Bronchial epithelial cell (primary cell): ENCODE measurements around the gene PDZD2. TPM values are rescaled to one million over a fixed set of nuclear protein-coding genes. Genes with fewer than 3 reads are reported as not detected.

Experiments used
- DNase-seq: peaks from one replicate; pipeline ENCODE4 v3.0.0-alpha.2; 2010; ENCODE audit warnings: low read depth
- FAIRE-seq: peaks from 2 replicates; lab custom pipeline; 2011; peaks lifted over from hg19 to GRCh38; lab: Jason Lieb, UNC
- H3K27me3 ChIP-seq: 2 replicates; pipeline ENCODE4 v1.5.1; 2011; ENCODE audit warnings: low read length; ENCODE audit not compliant: control insufficient read depth, insufficient read depth
- H3K36me3 ChIP-seq: 2 replicates; pipeline ENCODE4 v1.5.1; 2011; ENCODE audit warnings: low read length; ENCODE audit not compliant: control insufficient read depth, insufficient read depth
- H3K4me3 ChIP-seq: 2 replicates; pipeline ENCODE4 v1.5.1; 2011; ENCODE audit warnings: mild to moderate bottlenecking, low read depth, low read length, control low read depth
- total RNA-seq: library from RNA; depleted of rRNA; stranded (reverse); fragments of >200 nt; gene quantifications from 2 replicates; pipeline ENCODE4 v1.2.1, GENCODE V29; 2014
- TF ChIP-seq, protein P1 (sequence below): IDR thresholded peaks from 2 replicates; pipeline ENCODE4 v1.5.1; 2011; ENCODE audit warnings: mild to moderate bottlenecking, moderate library complexity, low read length, control low read depth, inconsistent platforms; ENCODE audit not compliant: insufficient read depth, severe bottlenecking

PDZD2 gene
- total RNA-seq, 1 donor from 2014 or later, result 1.8 TPM

DNA sequence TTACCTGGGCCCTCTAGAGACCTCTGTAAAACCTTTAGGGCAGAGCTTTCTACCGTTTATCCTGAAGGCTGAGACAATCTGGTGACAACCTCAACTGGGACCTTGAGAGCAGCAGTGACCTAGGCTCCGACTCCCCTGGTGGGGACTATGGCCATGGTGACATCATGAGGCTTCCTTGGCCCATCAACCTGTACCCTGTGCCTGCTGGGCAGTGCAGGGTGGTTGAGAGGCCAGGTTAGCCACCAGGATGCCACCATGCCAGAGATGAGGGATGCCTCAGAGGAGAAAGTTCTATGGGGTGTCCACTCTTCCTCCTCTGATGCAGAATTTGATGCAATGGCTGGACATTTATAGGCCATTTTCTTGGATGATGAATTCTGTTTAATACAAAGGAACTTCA lies 194.8 kb downstream of the PDZD2 start:
- no peak overlapping the region for H3K4me3 ChIP-seq
- no peaks in the 10 kb centered on the region for H3K36me3 ChIP-seq
- FAIRE-seq (no peak), DNase-seq (no peak)
- H3K27me3 ChIP-seq, result no peaks in the 10 kb centered on the region
- TF ChIP-seq, protein P1, sequence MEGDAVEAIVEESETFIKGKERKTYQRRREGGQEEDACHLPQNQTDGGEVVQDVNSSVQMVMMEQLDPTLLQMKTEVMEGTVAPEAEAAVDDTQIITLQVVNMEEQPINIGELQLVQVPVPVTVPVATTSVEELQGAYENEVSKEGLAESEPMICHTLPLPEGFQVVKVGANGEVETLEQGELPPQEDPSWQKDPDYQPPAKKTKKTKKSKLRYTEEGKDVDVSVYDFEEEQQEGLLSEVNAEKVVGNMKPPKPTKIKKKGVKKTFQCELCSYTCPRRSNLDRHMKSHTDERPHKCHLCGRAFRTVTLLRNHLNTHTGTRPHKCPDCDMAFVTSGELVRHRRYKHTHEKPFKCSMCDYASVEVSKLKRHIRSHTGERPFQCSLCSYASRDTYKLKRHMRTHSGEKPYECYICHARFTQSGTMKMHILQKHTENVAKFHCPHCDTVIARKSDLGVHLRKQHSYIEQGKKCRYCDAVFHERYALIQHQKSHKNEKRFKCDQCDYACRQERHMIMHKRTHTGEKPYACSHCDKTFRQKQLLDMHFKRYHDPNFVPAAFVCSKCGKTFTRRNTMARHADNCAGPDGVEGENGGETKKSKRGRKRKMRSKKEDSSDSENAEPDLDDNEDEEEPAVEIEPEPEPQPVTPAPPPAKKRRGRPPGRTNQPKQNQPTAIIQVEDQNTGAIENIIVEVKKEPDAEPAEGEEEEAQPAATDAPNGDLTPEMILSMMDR, result no peak

DNA sequence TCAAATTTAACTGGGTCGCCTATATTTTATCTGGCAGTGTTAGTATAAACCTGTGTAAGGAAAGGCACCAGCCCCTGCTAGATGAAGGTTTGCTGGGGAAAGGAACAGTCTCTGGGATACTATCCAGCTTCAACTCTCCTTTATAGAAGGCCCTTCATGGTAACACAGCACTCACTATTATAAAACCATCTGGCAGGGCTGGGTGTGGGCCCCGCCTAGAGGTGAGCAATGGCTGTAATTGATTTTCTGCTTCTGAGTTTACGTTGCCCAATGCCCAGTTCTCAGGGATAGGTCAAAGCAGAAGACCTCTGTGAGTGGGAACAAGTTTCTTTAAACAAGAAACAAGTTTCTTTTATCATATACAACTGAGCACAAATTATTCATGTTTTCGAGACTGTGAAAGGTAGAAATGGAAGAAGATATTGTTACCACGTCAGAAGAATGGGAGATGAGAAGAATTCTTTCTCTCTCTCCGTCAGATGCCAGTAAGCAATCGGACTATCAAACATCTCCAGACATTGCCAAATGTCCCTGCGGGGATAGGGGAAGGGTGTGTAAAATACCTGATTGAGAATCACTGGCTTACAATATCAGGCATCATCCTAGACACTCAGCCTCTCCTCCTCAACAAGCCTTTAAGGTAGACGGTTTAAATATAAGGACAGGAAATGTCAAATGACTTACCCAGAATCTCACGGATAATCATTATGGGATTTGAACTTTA lies 205.9 kb downstream of the PDZD2 start:
- H3K27me3 ChIP-seq, result no peaks in the 10 kb centered on the region
- TF ChIP-seq, protein P1, result no peak
- DNase-seq (no peak), FAIRE-seq (no peak)
- H3K4me3 ChIP-seq, result no peak overlapping the region
- H3K36me3 ChIP-seq, result no peaks in the 10 kb centered on the region

DNA sequence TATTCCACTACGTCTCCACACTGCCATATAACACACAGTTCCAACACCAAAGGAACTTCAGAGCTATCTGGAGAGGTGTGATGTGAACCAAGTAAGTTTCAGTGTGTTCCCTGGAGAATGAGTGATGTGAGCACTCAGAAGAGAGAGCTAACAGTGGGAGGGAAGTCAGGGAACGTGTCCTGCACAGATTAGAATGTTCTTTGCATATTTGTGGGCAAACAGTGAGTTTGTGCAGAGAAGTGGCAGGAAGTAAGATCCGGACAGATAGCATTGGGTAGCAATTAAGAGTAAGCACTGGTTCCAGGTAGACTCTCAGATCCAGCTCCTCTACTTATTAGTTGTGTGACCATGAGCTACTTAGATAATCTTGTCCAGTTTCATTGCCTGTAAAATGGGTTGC lies 206.4 kb downstream of the PDZD2 start:
- H3K27me3 ChIP-seq, result no peaks in the 10 kb centered on the region

DNA sequence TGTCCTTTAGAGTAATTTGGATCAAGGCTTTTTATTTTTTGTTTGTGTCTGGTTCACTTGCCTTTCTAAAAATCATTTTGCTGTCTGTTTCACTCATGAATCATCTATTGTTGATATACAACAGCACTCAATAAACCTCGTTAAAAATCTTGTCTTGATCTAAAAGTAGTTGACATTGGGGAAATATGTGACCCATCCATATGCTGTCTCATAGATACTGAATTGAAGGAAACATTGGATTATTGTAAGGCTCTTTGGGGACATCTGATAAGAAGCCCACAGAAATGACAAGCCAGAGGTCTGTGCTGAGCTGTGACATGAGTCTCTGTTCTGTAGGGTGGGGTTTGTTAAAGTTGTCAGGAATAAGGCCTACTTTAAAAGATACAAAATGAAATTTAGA lies 208.0 kb downstream of the PDZD2 start:
- FAIRE-seq, result no peak

More for the DNA sequence above, 206.4 kb downstream of the PDZD2 start:
- Histone ChIP-seq H3K36me3 (no peaks in the 10 kb centered on the region), H3K4me3 (no peak overlapping the region)
- TF ChIP-seq, protein P1, result no peak
- FAIRE-seq (peak; percentile 66), DNase-seq (no peak)

GRCh38 chr5:31847354-31847753 lies 208.4 kb downstream of the PDZD2 start:
- DNase-seq, result no peak
- no peak overlapping the region for H3K4me3 ChIP-seq
- FAIRE-seq, result no peak
- H3K27me3 ChIP-seq, result no peaks in the 10 kb centered on the region
- TF ChIP-seq, protein P1, result no peak
- H3K36me3 ChIP-seq, result no peaks in the 10 kb centered on the region

More for the DNA sequence above, 208.0 kb downstream of the PDZD2 start:
- Histone ChIP-seq H3K36me3 (no peaks in the 10 kb centered on the region), H3K27me3 (no peaks in the 10 kb centered on the region), H3K4me3 (no peak overlapping the region)
- no peak for DNase-seq
- TF ChIP-seq, protein P1, result no peak
